Measurements from ENCODE around the gene CYP24A1.
"Not testable (repeated sequence)": the region's sequence is repeated elsewhere in the genome, so short reads cannot be mapped to it uniquely, and the experiment has no call there.

The CYP24A1 gene

GRCh38 chr20:54131675-54132611 is 41.8 kb downstream of the CYP24A1 start:
- Mint-ChIP-seq H3K27ac (no peak overlapping the region), H3K4me3 (no peak overlapping the region), H3K4me1 (ENCODE audit: low read depth) (no peaks in the 10 kb centered on the region), H3K27me3 (peaks cover 8% of the 10 kb centered on the region), H3K36me3 (ENCODE audit: low read depth) (no peaks in the 10 kb centered on the region), H3K9me3 (no peaks in the 10 kb centered on the region)
- DNase-seq: no peak

GRCh38 chr20:54131125-54131524 is 42.7 kb downstream of the CYP24A1 start:
- H3K36me3 Mint-ChIP-seq (ENCODE audit: low read depth); H3K4me3 Mint-ChIP-seq; H3K27me3 Mint-ChIP-seq; H3K4me1 Mint-ChIP-seq (ENCODE audit: low read depth); H3K9me3 Mint-ChIP-seq; H3K27ac Mint-ChIP-seq; DNase-seq: not testable (repeated sequence)

- H3K27me3 Mint-ChIP-seq: peaks cover 8% of the 10 kb centered on the region
- H3K4me3 Mint-ChIP-seq: no peak overlapping the region
- no peak for DNase-seq
- no peaks in the 10 kb centered on the region for H3K9me3 Mint-ChIP-seq
- no peaks in the 10 kb centered on the region for H3K36me3 Mint-ChIP-seq (ENCODE audit: low read depth)
- no peak overlapping the region for H3K27ac Mint-ChIP-seq
- H3K4me1 Mint-ChIP-seq (ENCODE audit: low read depth): no peaks in the 10 kb centered on the region
Measured at GRCh38 chr20:54129350-54129749, 44.4 kb downstream of the CYP24A1 start.

- Mint-ChIP-seq H3K27me3 (peaks cover 8% of the 10 kb centered on the region), H3K4me1 (ENCODE audit: low read depth) (no peaks in the 10 kb centered on the region), H3K36me3 (ENCODE audit: low read depth) (no peaks in the 10 kb centered on the region), H3K9me3 (no peaks in the 10 kb centered on the region), H3K4me3 (no peak overlapping the region), H3K27ac (no peak overlapping the region)
- no peak for DNase-seq
Measured at GRCh38 chr20:54127855-54128574, 45.8 kb downstream of the CYP24A1 start.

- Mint-ChIP-seq H3K36me3 (ENCODE audit: low read depth) (no peaks in the 10 kb centered on the region), H3K4me3 (no peak overlapping the region), H3K27ac (no peak overlapping the region), H3K27me3 (peaks cover 3% of the 10 kb centered on the region), H3K4me1 (ENCODE audit: low read depth) (peaks cover 2% of the 10 kb centered on the region), H3K9me3 (no peaks in the 10 kb centered on the region)
- no peak for DNase-seq
Measured at GRCh38 chr20:54126806-54127655, 46.8 kb downstream of the CYP24A1 start.

GRCh38 chr20:54126328-54126727 is 47.5 kb downstream of the CYP24A1 start:
- DNase-seq; H3K27ac Mint-ChIP-seq; H3K4me3 Mint-ChIP-seq; H3K4me1 Mint-ChIP-seq (ENCODE audit: low read depth); H3K27me3 Mint-ChIP-seq; H3K9me3 Mint-ChIP-seq; H3K36me3 Mint-ChIP-seq (ENCODE audit: low read depth): not testable (repeated sequence)

GRCh38 chr20:54123587-54124180 is 50.1 kb downstream of the CYP24A1 start:
- no peaks in the 10 kb centered on the region for H3K9me3 Mint-ChIP-seq
- H3K4me3 Mint-ChIP-seq: no peak overlapping the region
- no peaks in the 10 kb centered on the region for H3K27me3 Mint-ChIP-seq
- no peak for DNase-seq
- no peak overlapping the region for H3K27ac Mint-ChIP-seq
- no peaks in the 10 kb centered on the region for H3K36me3 Mint-ChIP-seq (ENCODE audit: low read depth)
- H3K4me1 Mint-ChIP-seq (ENCODE audit: low read depth): peaks cover 2% of the 10 kb centered on the region

- no peaks in the 10 kb centered on the region for H3K9me3 Mint-ChIP-seq
- no peaks in the 10 kb centered on the region for H3K27me3 Mint-ChIP-seq
Measured at GRCh38 chr20:54122681-54123586, 50.9 kb downstream of the CYP24A1 start.

GRCh38 chr20:54122189-54122588 is 51.6 kb downstream of the CYP24A1 start:
- no peaks in the 10 kb centered on the region for H3K36me3 Mint-ChIP-seq (ENCODE audit: low read depth)
- H3K4me3 Mint-ChIP-seq: no peak overlapping the region
- H3K9me3 Mint-ChIP-seq: no peaks in the 10 kb centered on the region
- no peak overlapping the region for H3K27ac Mint-ChIP-seq
- no peaks in the 10 kb centered on the region for H3K27me3 Mint-ChIP-seq
- peaks cover 2% of the 10 kb centered on the region for H3K4me1 Mint-ChIP-seq (ENCODE audit: low read depth)
- no peak for DNase-seq

More at GRCh38 chr20:54122681-54123586, 50.9 kb downstream of the CYP24A1 start:
- no peak overlapping the region for H3K27ac Mint-ChIP-seq
- H3K4me3 Mint-ChIP-seq: no peak overlapping the region
- no peak for DNase-seq
- peaks cover 2% of the 10 kb centered on the region for H3K4me1 Mint-ChIP-seq (ENCODE audit: low read depth)
- H3K36me3 Mint-ChIP-seq (ENCODE audit: low read depth): no peaks in the 10 kb centered on the region

- no peak for DNase-seq
- no peak overlapping the region for H3K4me3 Mint-ChIP-seq
- no peaks in the 10 kb centered on the region for H3K9me3 Mint-ChIP-seq
- H3K27me3 Mint-ChIP-seq: no peaks in the 10 kb centered on the region
- H3K36me3 Mint-ChIP-seq (ENCODE audit: low read depth): no peaks in the 10 kb centered on the region
- peaks cover 2% of the 10 kb centered on the region for H3K4me1 Mint-ChIP-seq (ENCODE audit: low read depth)
- no peak overlapping the region for H3K27ac Mint-ChIP-seq
Measured at GRCh38 chr20:54119744-54120143, 54.0 kb downstream of the CYP24A1 start.

GRCh38 chr20:54118220-54119001 is 55.4 kb downstream of the CYP24A1 start:
- no peaks in the 10 kb centered on the region for H3K9me3 Mint-ChIP-seq
- peaks cover 5% of the 10 kb centered on the region for H3K27me3 Mint-ChIP-seq
- no peak for DNase-seq
- peaks cover 2% of the 10 kb centered on the region for H3K4me1 Mint-ChIP-seq (ENCODE audit: low read depth)
- H3K27ac Mint-ChIP-seq: no peak overlapping the region
- H3K4me3 Mint-ChIP-seq: no peak overlapping the region
- H3K36me3 Mint-ChIP-seq (ENCODE audit: low read depth): no peaks in the 10 kb centered on the region

GRCh38 chr20:54116550-54117235 is 57.1 kb downstream of the CYP24A1 start:
- Mint-ChIP-seq H3K27me3 (peaks cover 5% of the 10 kb centered on the region), H3K9me3 (no peaks in the 10 kb centered on the region), H3K27ac (no peak overlapping the region), H3K4me1 (ENCODE audit: low read depth) (no peaks in the 10 kb centered on the region), H3K4me3 (no peak overlapping the region), H3K36me3 (ENCODE audit: low read depth) (no peaks in the 10 kb centered on the region)
- no peak for DNase-seq

Data from activated T-cell treated with anti-CD3 and anti-CD28 coated beads, Interleukin-2, amount 50 U/mL, for 24 hours (primary cell).